Daoy (cell line): ENCODE results near the gene SPNS3. TPM values are rescaled to one million over a fixed set of nuclear protein-coding genes. Genes with fewer than 3 reads are reported as not detected.

ENCODE experiments used
- DNase-seq: peaks from one replicate; pipeline ENCODE4 v3.0.0-alpha.2; 2015; ENCODE audit warnings: low read depth
- total RNA-seq: library from RNA; depleted of rRNA; stranded (reverse); fragments of >200 nt; shearing (Covaris generic); gene quantifications from 2 replicates; pipeline ENCODE4 v1.2.3, GENCODE V29; 2014

The SPNS3 gene
- total RNA-seq, 1 experiment from 2014 or later, result 0.11 TPM

DNA sequence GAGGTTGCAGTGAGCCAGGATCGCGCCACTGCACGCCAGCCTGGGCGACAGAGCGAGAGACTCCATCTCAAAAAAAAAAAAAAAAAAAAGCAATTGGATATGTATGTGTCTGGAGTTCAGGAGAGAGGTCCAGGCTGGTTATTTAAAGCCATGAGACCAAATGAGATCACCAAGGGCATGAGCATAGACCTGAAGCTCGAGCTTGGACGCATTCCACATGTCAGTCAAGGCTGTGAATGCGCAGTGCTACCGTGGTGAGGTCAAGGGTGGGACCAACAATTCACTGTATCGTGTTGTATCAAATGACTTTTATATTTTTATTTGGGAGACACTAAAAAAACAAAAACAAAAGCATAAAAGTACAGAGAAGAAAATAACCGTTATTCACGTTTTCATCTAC, 35.8 kb downstream of the SPNS3 start:
- DNase-seq, result no peak

- no peak for DNase-seq
Observed at GRCh38 chr17:4472286-4472685, 38.5 kb downstream of the SPNS3 start.

GRCh38 chr17:4474093-4474492, 40.4 kb downstream of the SPNS3 start:
- DNase-seq, result no peak

DNA sequence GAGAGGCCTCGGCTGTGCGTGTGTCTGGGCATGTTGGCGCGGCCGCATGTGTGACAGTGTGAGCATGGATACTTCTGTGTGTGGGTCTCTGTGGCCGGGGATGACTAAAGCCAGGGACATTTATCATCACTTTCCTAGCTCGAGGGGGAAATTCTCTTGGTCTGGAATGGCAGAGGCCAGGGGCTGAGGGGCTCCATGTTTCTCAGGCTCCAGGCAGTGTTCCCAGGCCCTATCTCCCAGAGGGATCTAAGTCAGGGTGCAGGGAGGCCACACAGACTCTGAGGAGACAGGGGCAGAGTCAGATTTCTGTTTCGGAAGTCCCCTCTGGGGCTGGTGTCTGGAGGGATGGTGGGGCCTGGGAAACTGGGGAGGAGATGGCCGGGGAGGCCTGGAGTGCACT, 41.3 kb downstream of the SPNS3 start:
- DNase-seq, result no peak

- DNase-seq, result no peak
Observed at GRCh38 chr17:4475463-4475862, 41.7 kb downstream of the SPNS3 start.

DNA sequence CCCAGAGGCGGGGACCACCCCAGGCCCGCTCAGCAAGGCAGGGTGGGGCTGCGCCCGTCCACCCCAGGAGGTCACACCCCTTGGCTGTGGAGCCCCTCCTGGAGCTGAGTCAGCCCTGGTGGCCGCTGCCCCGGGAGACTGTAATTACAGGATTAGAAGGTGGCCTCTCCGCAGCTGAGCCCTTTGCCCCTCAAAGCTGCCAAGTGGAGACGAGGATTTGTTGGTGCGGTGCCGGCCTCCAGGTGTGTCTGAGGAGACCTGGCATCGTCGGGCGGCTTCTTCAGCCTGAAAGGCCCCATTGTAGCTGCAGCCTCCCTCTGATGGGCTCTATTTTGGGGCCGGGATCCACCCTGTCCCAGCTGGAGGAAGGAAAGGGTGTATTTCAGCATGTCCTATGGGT, 42.3 kb downstream of the SPNS3 start:
- DNase-seq, result no peak

DNA sequence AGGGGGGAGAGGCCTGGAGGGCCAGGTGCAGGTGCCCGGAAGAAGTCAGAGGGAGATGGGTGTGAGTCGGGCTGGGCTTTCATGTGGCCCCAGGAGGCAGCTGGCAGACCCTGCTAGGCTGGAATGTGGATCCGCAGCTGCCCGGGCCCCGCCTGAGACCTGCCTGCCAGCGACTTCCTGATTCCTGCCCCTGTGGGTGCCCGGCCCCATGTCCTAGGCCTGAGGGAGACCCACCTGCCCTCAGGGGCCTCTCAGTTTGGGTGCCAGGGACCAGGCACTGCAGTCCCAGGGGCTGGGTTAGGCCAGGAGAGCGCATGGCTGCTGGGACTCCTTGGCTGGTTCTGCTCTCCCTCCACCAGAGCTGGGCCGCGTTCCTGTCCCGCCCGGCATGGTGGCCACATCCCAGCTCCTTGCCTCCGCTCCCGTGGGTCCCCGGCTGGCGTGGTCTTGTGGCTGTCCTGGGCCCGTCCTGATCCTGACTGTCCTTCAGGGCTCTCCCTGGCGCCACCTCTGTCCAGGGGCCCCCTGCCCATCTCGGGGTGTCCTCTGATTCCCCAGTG, 42.9 kb downstream of the SPNS3 start:
- no peak for DNase-seq

DNA sequence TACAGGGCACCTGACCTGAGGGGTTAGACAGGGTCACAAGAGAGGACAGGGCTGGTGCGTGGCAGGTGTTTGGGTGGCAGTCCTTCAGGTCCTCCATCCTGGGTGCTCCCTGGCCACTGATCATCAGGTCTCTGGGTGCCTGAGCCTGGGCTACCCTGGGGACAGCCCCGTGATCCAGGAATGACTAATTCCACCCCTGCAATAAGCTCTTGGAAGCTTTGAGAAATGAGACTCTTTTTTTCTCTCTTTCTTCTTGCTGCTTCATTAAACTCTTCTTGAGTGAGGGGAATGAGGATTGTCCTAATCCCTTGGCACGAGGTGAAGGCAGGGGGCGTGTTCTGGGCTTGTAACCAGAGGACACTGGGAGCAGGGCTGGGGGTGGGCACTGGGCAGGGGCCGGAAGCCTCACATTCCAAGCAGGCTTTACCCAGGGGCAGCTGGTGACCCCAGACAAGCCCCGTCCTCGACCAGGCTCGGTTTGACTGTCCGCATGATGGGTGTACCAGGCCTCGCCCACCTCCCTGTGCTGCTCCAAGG, 43.6 kb downstream of the SPNS3 start:
- no peak for DNase-seq

- no peak for DNase-seq
Observed at GRCh38 chr17:4478318-4478830, 44.6 kb downstream of the SPNS3 start.

DNA sequence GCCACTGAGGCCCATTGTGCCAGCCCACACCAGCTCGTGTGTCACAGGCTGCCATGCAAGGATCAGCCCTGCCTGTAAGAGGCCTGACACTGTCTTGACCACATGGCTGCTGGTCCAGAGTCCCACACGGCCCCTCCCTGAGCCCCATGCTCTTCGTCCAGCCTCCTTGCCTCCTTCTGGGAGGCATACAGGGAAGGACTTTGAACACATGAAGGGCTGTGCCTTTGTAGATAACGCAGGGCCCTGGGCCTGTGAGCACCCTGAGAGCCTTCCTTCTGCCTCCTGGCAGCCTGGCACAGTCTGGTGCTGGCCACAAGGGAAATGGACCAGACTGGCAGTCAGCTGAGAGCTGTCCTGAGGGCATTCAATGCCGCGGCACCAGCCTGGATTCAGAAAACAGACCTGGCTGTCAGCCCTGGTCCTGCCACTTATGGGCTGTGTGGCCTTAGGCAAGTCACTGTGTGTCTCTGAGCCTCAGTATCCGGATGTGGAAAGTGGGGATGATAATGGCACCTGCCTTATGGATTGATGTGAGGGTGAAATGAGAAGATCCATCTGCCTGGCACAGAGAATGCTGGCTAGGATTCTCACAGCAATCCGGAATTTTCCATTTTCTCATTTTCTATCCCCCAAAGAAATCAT, 45.7 kb downstream of the SPNS3 start:
- no peak for DNase-seq

DNA sequence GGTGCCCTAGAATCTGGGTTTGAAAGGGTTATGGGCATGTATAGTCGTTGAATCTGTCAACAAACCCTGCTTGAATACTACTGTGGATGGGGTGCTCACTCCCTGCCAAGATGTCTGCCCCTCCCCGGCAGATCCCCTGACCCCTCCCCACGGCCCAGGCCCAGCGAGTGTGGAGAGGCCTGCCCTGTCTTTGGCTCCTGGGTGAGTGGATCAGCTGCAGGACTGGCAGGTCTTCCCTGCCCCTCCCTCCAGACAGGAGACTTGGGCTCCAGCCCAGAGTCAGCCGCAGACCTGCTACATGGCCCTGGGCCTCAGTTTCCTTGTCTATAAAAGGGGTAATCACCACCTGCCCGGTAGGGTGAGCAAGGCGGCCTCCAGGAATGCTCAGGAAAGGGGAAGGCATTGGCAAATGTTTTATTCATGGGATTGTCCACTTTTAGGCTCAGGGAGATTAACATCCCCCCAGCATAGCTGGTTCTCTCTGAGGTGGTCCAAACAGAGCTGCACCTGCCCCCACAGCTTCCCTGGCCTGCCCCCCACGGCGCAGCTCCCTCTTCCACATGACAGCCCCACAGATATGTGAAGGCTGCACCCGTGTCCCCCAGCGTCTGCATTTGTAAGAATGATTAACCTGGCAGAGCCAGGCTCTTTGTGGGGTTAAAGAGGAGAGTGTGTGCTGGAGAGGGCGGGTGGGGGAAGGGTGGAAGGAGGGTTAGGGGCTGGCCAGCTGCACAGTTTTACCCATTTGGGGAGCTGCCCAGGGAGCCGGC, 46.4 kb downstream of the SPNS3 start:
- DNase-seq, result no peak

- DNase-seq, result no peak
Observed at GRCh38 chr17:4480929-4481898, 47.5 kb downstream of the SPNS3 start.

- DNase-seq, result no peak
Observed at GRCh38 chr17:4482338-4483011, 48.7 kb downstream of the SPNS3 start.

DNA sequence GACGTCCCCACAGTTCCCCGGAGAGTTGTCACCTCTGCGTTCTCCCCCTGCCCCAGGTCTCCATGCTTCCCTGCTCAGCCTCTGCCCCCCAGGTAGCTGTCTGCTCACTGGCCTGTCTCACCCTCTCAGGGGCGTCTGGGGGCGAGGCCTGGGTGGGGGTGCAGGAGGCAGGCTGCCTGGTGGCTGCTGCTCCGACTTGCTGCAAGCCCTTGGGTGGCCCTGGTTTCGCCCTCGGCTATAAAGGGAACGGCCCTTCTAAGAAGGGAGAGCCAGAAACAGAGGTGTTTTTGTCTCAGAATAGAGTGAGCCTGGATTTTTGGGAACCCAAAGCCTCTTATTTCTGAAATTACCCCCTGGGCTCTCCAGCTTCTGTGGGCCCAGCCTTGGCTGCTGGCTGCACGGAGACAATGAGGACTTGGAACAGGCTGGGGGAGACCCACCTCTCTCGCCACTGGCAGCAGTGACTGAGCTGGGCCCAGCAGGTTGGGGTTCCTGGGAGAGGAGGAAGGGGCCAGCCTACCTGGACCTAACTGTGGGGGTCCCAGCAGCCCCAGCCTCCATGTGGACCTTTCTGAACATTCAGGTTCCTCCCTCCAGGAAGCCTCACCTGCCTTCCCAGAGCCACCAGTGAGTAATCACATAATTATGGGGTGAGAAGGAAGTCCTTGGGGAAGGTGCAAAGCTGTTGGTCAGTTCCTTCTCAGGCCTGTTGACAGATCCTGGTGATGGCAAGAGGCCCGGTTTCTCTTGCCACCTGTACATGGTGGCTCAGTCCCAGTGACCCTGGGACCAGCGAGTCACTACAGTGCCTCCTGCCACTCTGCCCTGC, 49.5 kb downstream of the SPNS3 start:
- peak; percentile 51 for DNase-seq

DNA sequence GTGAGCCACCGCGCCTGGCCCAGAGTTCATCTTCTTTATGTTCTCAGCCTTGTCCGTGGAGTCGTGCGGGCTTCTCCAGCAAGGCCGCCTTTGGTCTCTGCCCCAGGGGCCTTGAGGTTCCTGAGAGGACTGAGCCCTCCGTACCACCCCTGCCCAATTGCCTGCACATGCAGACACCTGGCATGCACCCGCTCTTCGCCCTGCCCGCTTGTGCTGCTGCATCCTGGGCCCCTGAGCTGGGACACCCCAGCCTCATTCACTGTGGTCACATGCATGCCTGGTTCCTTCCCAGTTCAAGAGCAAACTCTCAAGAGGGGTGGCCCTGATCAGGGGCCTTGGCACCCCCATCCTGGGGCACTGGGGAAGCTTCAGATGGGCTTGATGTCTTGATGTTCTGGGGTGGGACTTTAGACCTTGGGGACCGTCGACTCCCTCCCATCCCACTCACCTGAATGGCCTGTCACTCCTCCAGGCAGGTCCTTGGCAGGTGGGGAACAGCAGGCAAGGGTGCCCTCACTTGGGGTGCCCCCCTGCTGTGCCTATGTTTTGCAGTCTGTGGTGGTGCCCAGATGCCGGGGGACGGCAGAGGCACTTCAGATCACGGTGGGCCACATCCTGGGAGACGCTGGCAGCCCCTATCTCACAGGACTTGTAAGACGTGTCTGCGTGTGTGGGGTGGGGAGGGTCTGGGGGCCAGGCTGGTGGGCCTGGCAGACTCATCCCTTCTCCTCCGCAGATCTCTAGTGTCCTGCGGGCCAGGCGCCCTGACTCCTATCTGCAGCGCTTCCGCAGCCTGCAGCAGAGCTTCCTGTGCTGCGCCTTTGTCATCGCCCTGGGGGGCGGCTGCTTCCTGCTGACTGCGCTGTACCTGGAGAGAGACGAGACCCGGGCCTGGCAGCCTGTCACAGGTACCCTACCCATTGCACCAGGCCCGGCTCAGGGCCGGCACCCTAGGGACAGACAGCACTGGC, 52.2 kb downstream of the SPNS3 start:
- DNase-seq, result no peak

- no peak for DNase-seq
Observed at GRCh38 chr17:4487296-4487695, 53.6 kb downstream of the SPNS3 start.

- DNase-seq, result no peak
Observed at GRCh38 chr17:4487820-4488716, 54.3 kb downstream of the SPNS3 start.
